ENCODE data around the gene CLCN1. TPM values are rescaled to one million over a fixed set of nuclear protein-coding genes. Genes with fewer than 3 reads are reported as not detected.

The CLCN1 gene
- total and polyA plus RNA-seq, 2 donors (not counting 3 experiments of a cell fraction or from before 2014, with no cell fraction given): not detected

DNA sequence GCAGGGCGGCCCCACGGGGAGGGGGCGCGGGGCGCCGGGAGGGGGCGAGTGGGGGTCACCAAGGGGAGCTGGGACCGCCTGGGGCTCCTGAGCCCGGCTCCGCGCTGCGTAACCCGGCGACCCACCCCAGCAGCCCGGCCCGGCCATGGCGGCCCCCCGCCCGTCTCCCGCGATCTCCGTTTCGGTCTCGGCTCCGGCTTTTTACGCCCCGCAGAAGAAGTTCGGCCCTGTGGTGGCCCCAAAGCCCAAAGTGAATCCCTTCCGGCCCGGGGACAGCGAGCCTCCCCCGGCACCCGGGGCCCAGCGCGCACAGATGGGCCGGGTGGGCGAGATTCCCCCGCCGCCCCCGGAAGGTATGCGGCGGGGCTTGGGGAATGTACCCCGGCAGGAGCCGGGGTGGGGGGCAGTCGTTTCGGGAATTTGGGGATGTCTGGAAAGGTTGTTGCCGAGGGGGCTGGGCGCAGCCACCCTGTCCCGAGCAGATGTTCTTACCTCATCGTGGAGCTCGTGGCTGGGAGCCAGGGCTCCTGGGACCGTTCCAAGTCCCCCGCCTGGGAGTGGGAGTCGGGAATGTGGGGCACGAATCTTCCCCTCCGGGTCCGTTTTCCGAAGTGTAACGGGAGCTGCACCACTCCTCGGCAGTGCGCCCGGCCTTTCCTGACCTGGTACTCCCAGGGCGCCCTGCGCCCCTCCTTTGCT lies 65.7 kb downstream of the CLCN1 start:
- intact Hi-C loops (cut with micrococcal nuclease) (loop anchor here (5.0 kb wide), 1 partner anchor 116 kb away; no protein-coding TSS in a partner anchor), dilution Hi-C loops (cut with MboI; ENCODE audit: extremely low pct_ligation_motif_present, low sequenced_read_pairs) (loop anchor here (25.0 kb wide), 1 partner anchor 131 kb away; no protein-coding TSS in a partner anchor)
- H3K4me2 ChIP-seq (ENCODE audit: insufficient read depth, low read length): peak overlapping the region; percentile 74
- H3K9me3 ChIP-seq (replicated peaks; ENCODE audit: control insufficient read depth, insufficient read depth, low read length): no peaks in the 10 kb centered on the region
- DNase-seq (ENCODE audit: low read depth, low spot score): peak; percentile 68
- peak overlapping the region; percentile 76 to 94 (median 88) for H3K4me3 ChIP-seq (replicated peaks in 1 of 3; ENCODE audit: insufficient read depth in 1 of 3, low read depth in 1 of 3, low read length in 3 of 3)
- peak overlapping the region; percentile 90 for H3K27ac ChIP-seq (ENCODE audit: insufficient read depth, low read depth, low read length)
- H3K4me1 ChIP-seq (ENCODE audit: control insufficient read depth, extremely low read depth, insufficient read depth, low read length): peaks cover 48% of the 10 kb centered on the region
- no TSS peak for BruUV-seq (replicated peaks)
- ChIA-PET POLR2A (interaction anchor here (0.6 to 2.0 kb wide), 5 partner anchors 10 to 94 kb away, joined by 3 to 17 read pairs (median 4); partner anchors contain the start of gene CASP2), CTCF (interaction anchor here (0.6 to 1.6 kb wide), 7 partner anchors 10 to 110 kb away, joined by 3 to 10 read pairs (median 4); no protein-coding TSS in a partner anchor)
- peaks cover 3 to 5% of the 10 kb centered on the region in 2 experiments for H3K36me3 ChIP-seq (ENCODE audit: control insufficient read depth in 2 of 2, extremely low read depth in 1 of 2, insufficient read depth in 2 of 2, low read length in 2 of 2)
- no peaks in the 10 kb centered on the region for H4K20me1 ChIP-seq (replicated peaks; ENCODE audit: control insufficient read depth, extremely low read depth, insufficient read depth, low read length)
- TF ChIP-seq, protein P1, sequence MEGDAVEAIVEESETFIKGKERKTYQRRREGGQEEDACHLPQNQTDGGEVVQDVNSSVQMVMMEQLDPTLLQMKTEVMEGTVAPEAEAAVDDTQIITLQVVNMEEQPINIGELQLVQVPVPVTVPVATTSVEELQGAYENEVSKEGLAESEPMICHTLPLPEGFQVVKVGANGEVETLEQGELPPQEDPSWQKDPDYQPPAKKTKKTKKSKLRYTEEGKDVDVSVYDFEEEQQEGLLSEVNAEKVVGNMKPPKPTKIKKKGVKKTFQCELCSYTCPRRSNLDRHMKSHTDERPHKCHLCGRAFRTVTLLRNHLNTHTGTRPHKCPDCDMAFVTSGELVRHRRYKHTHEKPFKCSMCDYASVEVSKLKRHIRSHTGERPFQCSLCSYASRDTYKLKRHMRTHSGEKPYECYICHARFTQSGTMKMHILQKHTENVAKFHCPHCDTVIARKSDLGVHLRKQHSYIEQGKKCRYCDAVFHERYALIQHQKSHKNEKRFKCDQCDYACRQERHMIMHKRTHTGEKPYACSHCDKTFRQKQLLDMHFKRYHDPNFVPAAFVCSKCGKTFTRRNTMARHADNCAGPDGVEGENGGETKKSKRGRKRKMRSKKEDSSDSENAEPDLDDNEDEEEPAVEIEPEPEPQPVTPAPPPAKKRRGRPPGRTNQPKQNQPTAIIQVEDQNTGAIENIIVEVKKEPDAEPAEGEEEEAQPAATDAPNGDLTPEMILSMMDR (IDR thresholded peaks at IDR 0.05; ENCODE audit: extremely low read depth in 1 of 2, insufficient read depth in 1 of 2, low read depth in 1 of 2, low read length in 2 of 2): no peak
- TF ChIP-seq POLR2AphosphoS5 (IDR thresholded peaks at IDR 0.05; ENCODE audit: insufficient read depth, low read depth, low read length): peak; percentile 43
- peaks cover 70% of the 10 kb centered on the region for H3K79me2 ChIP-seq (ENCODE audit: control insufficient read depth, insufficient read depth, low read length)
- FAIRE-seq: no peak
- H3K27me3 ChIP-seq (ENCODE audit: control insufficient read depth in 2 of 2, insufficient read depth in 2 of 2, low read length in 2 of 2): no peaks in the 10 kb centered on the region
- H3K9ac ChIP-seq (replicated peaks; ENCODE audit: extremely low read depth, insufficient read depth, low read length): peak overlapping the region; percentile 96
- H2AFZ ChIP-seq (ENCODE audit: low read depth, low read length): no peak overlapping the region
- no peaks in the 10 kb centered on the region for H3K9me1 ChIP-seq (replicated peaks; ENCODE audit: control insufficient read depth, extremely low read depth, insufficient read depth, low read length)
